ENCODE data around the gene TIGD3.
A peak's percentile ranks its signal among the peaks of the same experiment; 100 is the strongest.

TIGD3 gene

DNA sequence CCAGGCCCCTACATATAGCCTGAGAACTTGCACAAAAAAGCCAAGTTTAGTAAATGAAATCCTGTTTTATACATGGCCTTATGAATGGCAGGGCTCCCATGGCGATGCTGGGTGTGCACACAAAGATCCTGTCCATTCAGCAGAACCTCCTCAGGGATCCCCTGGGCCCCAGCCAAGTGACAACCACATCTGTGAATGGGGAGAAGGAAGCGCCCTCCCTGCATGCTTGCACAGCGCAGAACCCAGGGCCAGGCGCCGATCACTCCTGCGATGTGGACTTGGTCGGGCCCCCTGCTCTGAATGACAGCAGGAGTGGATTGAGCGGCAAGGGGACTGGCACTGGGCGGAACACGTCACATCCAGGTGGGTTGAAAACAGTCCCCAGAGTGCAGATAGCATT is 44.3 kb upstream of the TIGD3 start:
- no peak overlapping the region for H3K4me3 ChIP-seq (ENCODE audit: low read depth, low read length)
- TF ChIP-seq POLR2A (IDR thresholded peaks at IDR 0.05; ENCODE audit: extremely low read depth, insufficient read length), result no peak
- no peak for TF ChIP-seq MAX (IDR thresholded peaks at IDR 0.05; ENCODE audit: low read depth, low read length)
- no peak for TF ChIP-seq MYC (IDR thresholded peaks at IDR 0.05; ENCODE audit: low read depth, low read length)
- no peak for TF ChIP-seq CTCF (IDR thresholded peaks at IDR 0.05; ENCODE audit: low read depth, low read length)
- no peak for DNase-seq (ENCODE audit: low read depth)

GRCh38 chr11:65310736-65311135 is 43.8 kb upstream of the TIGD3 start:
- TF ChIP-seq POLR2A (IDR thresholded peaks at IDR 0.05; ENCODE audit: extremely low read depth, insufficient read length), result no peak
- no peak for TF ChIP-seq CTCF (IDR thresholded peaks at IDR 0.05; ENCODE audit: low read depth, low read length)
- no peak for TF ChIP-seq MYC (IDR thresholded peaks at IDR 0.05; ENCODE audit: low read depth, low read length)
- no peak for TF ChIP-seq MAX (IDR thresholded peaks at IDR 0.05; ENCODE audit: low read depth, low read length)
- no peak overlapping the region for H3K4me3 ChIP-seq (ENCODE audit: low read depth, low read length)
- DNase-seq (ENCODE audit: low read depth), result no peak

DNA sequence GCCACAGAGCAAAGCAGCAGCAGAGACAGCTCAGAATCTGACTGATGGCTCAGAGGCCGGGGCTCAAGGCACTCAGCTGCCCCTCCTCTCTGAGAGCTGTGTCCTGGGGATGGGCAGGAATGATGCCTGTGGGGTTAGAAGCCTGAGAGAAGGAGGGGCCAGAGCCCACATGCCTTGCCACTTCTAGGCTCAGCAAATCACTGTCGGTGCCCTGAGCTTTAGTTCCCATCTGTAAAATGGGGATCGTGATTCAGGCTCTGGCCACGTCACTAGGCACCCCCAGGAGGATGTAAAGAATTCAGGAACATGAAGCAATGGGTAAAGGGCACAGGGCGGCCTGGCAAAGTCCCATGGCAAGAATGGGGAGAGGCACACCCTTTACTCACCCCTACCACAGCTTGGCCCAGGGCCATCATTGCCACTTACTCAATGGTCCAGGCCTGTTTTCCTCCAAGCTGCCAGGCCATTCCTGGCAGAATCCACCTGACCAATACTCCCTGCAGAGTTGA is 43.3 kb upstream of the TIGD3 start:
- no peak for DNase-seq (ENCODE audit: low read depth)
- no peak for TF ChIP-seq MYC (IDR thresholded peaks at IDR 0.05; ENCODE audit: low read depth, low read length)
- no peak for TF ChIP-seq MAX (IDR thresholded peaks at IDR 0.05; ENCODE audit: low read depth, low read length)
- no peak for TF ChIP-seq CTCF (IDR thresholded peaks at IDR 0.05; ENCODE audit: low read depth, low read length)
- TF ChIP-seq POLR2A (IDR thresholded peaks at IDR 0.05; ENCODE audit: extremely low read depth, insufficient read length), result no peak

DNA sequence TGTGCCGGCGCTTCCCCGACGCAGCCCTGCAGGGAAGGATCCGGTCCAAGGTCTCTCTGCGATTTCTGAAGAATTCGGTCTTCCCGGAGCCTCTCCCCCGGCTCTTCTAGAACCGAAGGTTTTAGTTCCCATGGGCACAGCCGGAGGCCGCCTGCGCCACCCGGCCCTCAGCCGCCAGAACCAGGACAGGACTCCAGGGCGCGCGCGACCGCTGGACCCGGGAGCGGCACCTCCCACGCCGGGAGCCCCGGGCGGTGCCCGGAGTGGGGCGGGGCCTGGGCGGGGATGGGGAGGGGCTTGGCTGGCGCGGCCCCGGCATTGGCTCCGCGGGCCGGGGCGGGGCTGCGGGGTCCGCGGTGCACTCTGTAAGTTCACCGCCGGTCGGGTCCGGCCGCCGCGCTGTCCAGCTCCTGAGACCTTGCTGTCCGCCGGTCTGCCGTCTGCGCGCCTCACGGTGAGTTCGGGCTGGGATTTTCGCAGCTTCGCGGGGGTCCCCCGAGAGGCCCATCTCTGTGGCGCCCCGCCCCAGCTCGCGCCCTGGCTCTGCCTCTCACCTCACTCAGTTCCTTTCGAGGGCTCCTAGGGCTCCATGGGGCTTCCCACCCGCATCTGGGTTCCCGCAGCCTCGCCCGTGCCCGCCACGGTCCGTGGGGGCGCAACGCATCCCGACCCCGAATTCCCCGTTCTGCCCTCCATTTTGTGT is 39.9 kb upstream of the TIGD3 start, which contains the start of gene CDC42EP2:
Gene CDC42EP2, plus strand, starts transcription at position 366 of the 703 bp plus-strand sequence. CDS start 6,033 bp downstream, outside the sequence.
- DNase-seq (ENCODE audit: low read depth), result peak; percentile 81
- TF ChIP-seq CTCF (IDR thresholded peaks at IDR 0.05; ENCODE audit: low read depth, low read length), result no peak
- peak; percentile 37; the same call in 1 of the 2 replicates for TF ChIP-seq MYC (IDR thresholded peaks at IDR 0.05; ENCODE audit: low read depth, low read length)
- TF ChIP-seq MAX (IDR thresholded peaks at IDR 0.05; ENCODE audit: low read depth, low read length), result peak; percentile 37; the same call in 1 of the 2 replicates
- peak; percentile 31 for TF ChIP-seq POLR2A (IDR thresholded peaks at IDR 0.05; ENCODE audit: extremely low read depth, insufficient read length)
- H3K4me3 ChIP-seq (ENCODE audit: low read depth, low read length), result peak within 1 kb of the TSS; percentile 63

More for the DNA sequence above, 43.3 kb upstream of the TIGD3 start:
- H3K4me3 ChIP-seq (ENCODE audit: low read depth, low read length), result no peak overlapping the region

GRCh38 chr11:65315204-65315865 is 39.2 kb upstream of the TIGD3 start:
- TF ChIP-seq POLR2A (IDR thresholded peaks at IDR 0.05; ENCODE audit: extremely low read depth, insufficient read length), result no peak
- TF ChIP-seq CTCF (IDR thresholded peaks at IDR 0.05; ENCODE audit: low read depth, low read length), result peak; percentile 95
- peak; percentile 89 for TF ChIP-seq MYC (IDR thresholded peaks at IDR 0.05; ENCODE audit: low read depth, low read length)
- TF ChIP-seq MAX (IDR thresholded peaks at IDR 0.05; ENCODE audit: low read depth, low read length), result peak; percentile 81
- peak; percentile 83 for DNase-seq (ENCODE audit: low read depth)

More at GRCh38 chr11:65315204-65315865, 39.2 kb upstream of the TIGD3 start:
- H3K4me3 ChIP-seq (ENCODE audit: low read depth, low read length), result peak overlapping the region; percentile 63
